Measurements from ENCODE around the gene LARGE1. TPM values are rescaled to one million over a fixed set of nuclear protein-coding genes. Genes with fewer than 3 reads are reported as not detected.

LARGE1 gene
- total and polyA plus RNA-seq, 2 of the 13 experiments (the other 11 are each of a cell fraction or from before 2014, with no cell fraction given): 8.4 to 11.0 TPM

- TF ChIP-seq, protein P1, sequence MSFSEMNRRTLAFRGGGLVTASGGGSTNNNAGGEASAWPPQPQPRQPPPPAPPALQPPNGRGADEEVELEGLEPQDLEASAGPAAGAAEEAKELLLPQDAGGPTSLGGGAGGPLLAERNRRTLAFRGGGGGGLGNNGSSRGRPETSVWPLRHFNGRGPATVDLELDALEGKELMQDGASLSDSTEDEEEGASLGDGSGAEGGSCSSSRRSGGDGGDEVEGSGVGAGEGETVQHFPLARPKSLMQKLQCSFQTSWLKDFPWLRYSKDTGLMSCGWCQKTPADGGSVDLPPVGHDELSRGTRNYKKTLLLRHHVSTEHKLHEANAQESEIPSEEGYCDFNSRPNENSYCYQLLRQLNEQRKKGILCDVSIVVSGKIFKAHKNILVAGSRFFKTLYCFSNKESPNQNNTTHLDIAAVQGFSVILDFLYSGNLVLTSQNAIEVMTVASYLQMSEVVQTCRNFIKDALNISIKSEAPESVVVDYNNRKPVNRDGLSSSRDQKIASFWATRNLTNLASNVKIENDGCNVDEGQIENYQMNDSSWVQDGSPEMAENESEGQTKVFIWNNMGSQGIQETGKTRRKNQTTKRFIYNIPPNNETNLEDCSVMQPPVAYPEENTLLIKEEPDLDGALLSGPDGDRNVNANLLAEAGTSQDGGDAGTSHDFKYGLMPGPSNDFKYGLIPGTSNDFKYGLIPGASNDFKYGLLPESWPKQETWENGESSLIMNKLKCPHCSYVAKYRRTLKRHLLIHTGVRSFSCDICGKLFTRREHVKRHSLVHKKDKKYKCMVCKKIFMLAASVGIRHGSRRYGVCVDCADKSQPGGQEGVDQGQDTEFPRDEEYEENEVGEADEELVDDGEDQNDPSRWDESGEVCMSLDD (CRISPR knock-in tag; IDR thresholded peaks at IDR 0.05; ENCODE audit: borderline replicate concordance): peak; percentile 64; the same call in 1 of the 2 replicates
- TF ChIP-seq TAF1 (CRISPR knock-in tag; IDR thresholded peaks at IDR 0.05) (peak; percentile 7; the same call in 1 of the 2 replicates), PRDM15 (CRISPR knock-in tag; IDR thresholded peaks at IDR 0.05) (peak; percentile 98), HBP1 (CRISPR knock-in tag; IDR thresholded peaks at IDR 0.05; ENCODE audit: low read depth) (0 out of 2 replicates have a peak, but pooled peaks have one; percentile 21), BCLAF1 (IDR thresholded peaks at IDR 0.05) (no peak), ELF1 (CRISPR knock-in tag; IDR thresholded peaks at IDR 0.05) (no peak), MAZ (IDR thresholded peaks at IDR 0.05; ENCODE audit: borderline replicate concordance, low read depth, low read length) (0 out of 2 replicates have a peak, but pooled peaks have one; percentile 22), MAZ (CRISPR knock-in tag; IDR thresholded peaks at IDR 0.05; ENCODE audit: low read depth) (no peak; the same call in 1 of the 2 replicates), BCL6 (CRISPR knock-in tag; IDR thresholded peaks at IDR 0.05) (peak; percentile 4; the same call in 1 of the 2 replicates)
- TF ChIP-seq, protein P2, sequence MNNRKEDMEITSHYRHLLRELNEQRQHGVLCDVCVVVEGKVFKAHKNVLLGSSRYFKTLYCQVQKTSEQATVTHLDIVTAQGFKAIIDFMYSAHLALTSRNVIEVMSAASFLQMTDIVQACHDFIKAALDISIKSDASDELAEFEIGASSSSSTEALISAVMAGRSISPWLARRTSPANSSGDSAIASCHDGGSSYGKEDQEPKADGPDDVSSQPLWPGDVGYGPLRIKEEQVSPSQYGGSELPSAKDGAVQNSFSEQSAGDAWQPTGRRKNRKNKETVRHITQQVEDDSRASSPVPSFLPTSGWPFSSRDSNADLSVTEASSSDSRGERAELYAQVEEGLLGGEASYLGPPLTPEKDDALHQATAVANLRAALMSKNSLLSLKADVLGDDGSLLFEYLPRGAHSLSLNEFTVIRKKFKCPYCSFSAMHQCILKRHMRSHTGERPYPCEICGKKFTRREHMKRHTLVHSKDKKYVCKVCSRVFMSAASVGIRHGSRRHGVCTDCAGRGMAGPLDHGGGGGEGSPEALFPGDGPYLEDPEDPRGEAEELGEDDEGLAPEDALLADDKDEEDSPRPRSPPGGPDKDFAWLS (CRISPR knock-in tag; IDR thresholded peaks at IDR 0.05; ENCODE audit: borderline replicate concordance): 0 out of 2 replicates have a peak, but pooled peaks have one; percentile 1
Observed at GRCh38 chr22:33921525-33922348, 1.5 kb upstream of the LARGE1 start (continued).
